NCI-H187 treated with DMSO at 0.1 percent for 48 hours (cell line): ENCODE measurements around the gene FAM111A.

Experiments used
- DNase-seq: peaks from one replicate; lab custom pipeline; 2025; lab: John Stamatoyannopoulos, UW

FAM111A gene

DNA sequence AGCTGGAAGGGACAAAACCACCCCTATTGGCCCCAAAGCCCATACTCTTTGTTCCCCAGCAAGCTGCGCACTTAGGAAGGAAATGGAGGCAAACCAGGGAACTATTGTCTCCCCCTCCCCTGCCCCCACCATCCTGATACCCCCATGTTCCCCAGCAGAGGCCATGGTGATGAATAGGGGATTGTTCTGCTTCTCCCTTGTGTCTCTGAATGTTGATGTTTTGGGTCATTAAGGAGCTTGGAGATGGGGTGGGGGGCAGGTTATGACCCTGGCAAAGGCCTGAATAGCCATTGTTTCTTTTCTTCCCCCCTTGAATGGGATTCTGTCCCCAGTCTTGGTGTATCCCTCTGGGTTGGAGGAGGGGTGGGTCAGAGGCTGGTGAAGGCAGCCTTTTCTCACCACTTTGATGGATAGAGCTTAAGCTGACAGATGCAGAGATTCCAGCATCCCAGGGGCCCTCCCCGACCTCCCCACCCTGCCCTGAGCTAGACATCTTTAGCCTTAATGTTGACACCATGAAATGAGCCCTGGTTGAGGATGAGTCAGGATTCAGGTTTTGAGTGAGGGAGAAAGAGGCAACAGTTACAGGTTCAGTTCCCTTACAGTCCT, 37.6 kb downstream of the FAM111A start:
- DNase-seq: no peak

DNA sequence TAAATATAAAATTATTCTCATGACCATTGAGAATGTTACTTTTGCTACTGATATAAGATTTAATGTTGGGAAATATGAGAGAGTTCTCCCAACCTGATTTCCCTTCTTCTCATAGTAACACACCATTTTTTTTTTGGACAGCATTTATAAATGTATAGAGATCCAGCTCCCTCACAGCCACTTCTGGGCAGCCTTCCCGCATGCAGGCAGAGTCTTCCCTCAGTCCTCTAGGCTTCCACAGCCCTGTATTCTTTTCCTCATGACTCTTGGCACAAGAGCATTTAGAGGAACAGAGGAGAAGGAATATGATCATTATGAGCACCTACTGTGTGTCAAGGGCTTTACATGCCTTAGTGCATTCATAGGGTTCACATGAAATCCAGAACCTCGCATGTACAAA, 38.3 kb downstream of the FAM111A start:
- DNase-seq: no peak

GRCh38 chr11:59181746-59182456, 39.2 kb downstream of the FAM111A start:
- DNase-seq: no peak

- no peak for DNase-seq
Measured at GRCh38 chr11:59182457-59183151, 39.9 kb downstream of the FAM111A start.

DNA sequence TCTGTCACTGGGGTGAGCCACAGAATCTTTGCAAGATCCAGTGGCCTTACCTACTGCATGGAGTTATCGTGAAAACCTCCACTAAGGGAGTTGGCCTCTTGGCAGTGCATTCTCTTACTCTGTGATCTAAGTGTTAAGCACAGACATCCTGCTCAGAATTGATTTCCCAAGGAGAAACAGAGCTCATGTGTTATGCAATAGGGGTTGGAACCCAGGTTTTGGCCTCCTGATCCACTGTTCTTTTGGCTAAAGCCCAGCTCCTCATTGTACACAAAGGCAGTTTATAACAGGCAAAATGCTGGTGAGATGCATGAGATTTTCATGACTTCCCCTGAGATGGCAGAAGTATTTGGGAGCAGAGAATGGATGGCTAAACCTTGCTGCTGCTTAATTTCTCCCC, 41.1 kb downstream of the FAM111A start:
- DNase-seq: no peak

GRCh38 chr11:59184691-59185339, 42.2 kb downstream of the FAM111A start:
- DNase-seq: no peak

DNA sequence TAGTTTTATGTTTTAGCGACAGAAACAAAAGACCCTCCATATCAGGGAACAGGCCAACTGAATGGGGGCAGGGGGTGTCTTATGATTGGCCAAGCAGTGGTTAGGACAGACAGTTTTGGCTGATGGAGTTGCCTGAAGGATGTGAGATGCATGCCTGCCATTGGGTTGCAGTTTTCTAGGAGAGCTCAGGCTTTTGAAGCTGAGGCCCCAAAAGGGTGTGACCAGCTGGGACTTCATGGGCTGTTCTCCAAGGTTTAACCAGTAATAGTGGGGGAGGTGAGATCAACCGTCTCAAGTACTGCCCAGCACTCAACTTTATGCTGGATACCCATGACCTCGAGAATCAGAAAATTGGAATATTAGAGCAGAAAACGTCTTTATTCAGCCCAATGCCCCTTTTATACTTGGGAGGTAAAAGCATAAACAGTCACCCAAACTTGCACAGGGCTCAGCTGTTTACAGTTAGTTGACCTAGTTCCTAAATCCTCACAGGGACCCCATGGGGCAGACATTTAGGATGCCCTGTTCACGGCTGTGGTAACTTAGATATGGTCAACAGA, 42.8 kb downstream of the FAM111A start:
- DNase-seq: no peak

DNA sequence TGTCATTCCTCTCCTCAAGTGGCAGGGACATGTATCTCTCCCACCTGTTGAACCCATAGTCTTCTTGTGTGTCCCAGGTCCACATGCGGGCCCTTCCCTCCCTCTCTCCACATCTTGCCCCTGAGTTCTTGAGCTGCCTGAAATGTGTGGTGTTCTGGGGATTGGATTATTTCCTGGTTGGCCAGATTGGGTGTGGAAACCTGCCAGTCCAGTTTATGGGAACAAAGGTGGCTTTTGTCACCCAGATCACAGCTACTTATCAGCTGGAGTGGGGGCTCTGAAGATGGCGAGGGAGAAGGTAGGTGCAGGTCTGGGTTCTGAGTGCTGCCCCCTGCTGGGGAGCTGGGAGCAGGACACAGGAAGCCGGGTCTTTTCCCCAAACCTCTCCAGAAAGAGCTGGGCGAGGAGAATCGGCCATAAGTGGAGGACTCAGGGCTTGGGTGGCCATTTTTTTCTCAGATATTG, 43.5 kb downstream of the FAM111A start:
- DNase-seq: no peak

- DNase-seq: no peak
Measured at GRCh38 chr11:59187035-59187434, 44.4 kb downstream of the FAM111A start.

- DNase-seq: no peak
Measured at GRCh38 chr11:59187587-59187986, 44.9 kb downstream of the FAM111A start.

DNA sequence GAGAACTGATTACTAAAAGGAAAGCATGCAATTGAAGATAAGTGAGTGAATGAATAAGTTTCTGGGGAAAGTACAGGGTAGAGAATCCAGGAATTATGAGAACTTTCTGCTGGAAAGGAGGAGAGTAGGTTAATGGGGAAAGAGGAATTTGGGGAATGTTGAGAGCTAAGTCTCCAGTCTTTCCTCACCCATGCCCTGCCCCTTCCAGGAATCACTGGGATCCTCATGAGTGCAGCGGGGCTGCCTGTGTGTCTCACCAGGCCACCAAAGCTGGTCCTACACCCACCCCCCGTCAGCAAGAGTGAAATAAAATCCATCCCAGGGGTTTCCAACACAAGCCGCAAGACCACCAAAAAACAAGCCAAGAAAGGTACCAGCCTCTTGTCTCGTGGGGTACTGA, 46.3 kb downstream of the FAM111A start:
- DNase-seq: no peak

GRCh38 chr11:59189986-59190385, 47.3 kb downstream of the FAM111A start:
- DNase-seq: no peak

GRCh38 chr11:59191095-59191494, 48.4 kb downstream of the FAM111A start:
- DNase-seq: no peak

GRCh38 chr11:59191890-59192289, 49.2 kb downstream of the FAM111A start:
- DNase-seq: no peak

GRCh38 chr11:59192446-59193020, 49.9 kb downstream of the FAM111A start:
- no peak for DNase-seq

DNA sequence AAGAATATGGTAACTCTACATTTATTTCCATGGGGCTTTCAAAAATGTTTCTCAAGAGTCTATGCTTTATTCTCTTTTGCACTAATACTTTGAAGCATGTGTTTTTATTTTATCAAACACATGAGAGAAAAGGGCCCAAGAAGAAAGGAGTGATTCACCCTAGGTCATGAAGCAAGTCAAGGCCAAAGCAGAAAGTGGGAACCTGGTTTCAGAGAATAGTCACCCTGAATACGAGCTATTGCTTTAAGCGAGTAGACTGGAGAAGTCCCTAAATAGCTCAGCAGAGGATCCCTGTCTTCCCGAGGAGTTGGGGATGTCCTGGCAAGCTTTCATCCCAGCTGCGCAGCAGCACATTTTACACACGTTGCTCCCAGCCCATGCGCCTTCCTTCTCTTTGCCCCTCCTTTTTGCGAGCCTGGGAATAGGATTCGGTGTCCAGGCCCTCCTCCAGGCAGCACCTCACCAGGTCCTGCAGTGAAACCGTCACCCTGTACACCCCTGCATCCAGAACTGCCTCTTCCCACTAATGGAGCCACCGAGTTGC, 51.0 kb downstream of the FAM111A start:
- no peak for DNase-seq

GRCh38 chr11:59195586-59195985, 52.9 kb downstream of the FAM111A start:
- no peak for DNase-seq

- DNase-seq: no peak
Measured at GRCh38 chr11:59196777-59197176, 54.1 kb downstream of the FAM111A start.

- DNase-seq: no peak
Measured at GRCh38 chr11:59197991-59198390, 55.3 kb downstream of the FAM111A start.

DNA sequence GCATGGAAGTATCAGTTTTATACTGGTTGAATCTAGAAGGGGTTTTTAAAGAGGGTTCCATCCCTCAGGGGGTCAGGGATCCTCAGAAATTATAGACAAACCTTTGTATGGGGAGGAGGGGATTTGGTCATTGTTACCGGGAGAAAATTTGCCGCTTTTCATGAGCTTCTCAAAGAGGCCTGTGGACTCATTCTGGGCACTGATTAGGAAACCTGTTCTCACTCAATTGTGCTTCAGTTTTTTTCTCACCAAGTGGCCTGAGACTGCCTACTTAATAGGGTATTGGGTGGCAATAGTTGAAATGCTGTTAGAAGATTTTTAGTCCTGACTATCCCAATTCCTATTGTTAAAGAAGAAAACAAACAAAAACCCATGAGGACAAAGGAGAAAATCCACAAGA, 56.1 kb downstream of the FAM111A start:
- DNase-seq: no peak

DNA sequence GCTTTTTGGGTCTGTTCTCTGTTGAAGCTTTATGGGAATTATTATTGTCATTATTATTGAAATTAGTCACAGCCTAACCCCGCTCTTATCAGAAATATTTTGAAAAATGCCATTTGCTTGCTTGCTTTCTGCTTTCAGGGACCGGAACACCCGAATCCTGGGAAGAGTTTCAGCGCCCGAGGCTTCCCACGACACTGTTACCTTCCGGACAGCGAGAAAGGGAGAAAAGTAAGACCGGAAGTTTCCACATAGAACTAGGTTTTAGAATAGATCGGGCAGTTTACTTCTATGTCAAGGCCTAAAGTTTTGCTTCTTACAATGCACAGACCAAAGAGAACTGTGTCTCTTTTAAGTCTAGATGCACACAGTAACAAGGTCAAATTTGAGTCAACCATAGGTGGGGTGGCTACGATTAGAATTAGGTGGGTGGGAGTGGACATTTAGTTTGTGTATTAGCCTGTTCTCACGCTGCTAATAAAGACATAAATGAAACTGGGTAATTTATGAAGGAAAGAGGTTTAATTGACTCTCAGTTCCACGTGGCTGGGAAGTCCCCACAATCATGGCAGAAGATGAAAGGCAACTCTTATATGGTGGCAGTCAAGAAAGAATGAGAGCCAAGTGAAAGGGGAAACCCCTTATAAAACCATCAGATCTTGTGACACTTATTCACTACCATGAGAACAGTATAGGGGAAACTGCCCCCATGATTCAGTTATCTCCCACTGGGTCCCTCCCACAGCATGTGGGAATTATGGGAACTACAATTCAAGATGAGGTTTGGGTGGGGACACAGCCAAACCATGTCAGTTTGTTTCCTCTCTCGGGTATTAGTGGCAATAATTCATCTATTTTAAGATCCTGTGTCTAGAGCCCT, 57.1 kb downstream of the FAM111A start:
- DNase-seq: no peak
